HG03432 (cell line): ENCODE results near the gene ING1.

Experiments used
- ATAC-seq: cut with Tn5 transposase; IDR thresholded peaks from one replicate; pipeline ENCODE4 v1.9.1; 2021; ENCODE audit warnings: mild to moderate bottlenecking, moderate library complexity; ENCODE audit not compliant: unreplicated experiment

ING1 gene

DNA sequence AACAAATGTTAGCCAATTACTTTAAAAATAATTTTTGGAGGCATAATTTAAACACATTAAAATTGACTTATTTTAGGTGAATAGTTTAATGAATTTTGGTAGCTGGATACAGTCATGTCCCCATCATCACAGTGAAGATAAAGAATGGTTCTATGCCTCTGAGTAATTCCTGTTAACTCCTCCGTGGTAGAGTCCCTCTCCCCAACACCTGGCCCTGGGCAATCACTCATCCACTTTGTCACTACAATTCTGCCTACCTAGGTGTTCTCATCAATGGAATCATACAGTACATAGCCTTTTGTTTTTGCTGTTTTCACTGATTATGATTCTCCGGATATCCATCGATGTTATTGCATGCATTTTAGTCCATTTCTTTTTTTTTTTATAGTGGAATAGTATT, 55.6 kb downstream of the ING1 start:
- ATAC-seq: no peak

DNA sequence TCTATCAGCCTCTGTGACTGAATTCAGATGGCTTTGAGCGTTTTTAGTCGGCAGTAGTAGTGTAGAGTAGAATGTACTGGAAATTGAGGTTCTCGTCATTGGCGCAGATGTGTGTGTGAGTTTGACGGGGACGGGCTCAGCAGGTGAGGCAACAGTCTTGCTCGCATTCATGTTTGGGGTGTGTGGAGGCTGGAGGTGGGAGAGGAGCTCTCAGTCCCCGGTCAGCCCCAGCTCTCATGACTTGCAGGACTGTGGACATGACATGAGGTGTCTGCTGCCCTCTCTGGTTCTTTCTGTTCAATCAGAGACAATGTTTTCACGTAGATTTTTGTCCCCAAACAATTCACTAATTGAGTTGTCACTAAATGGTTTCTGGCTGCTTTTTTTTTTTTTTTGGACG, 57.2 kb downstream of the ING1 start:
- no peak for ATAC-seq

- no peak for ATAC-seq
Observed at GRCh38 chr13:110771194-110771593, 57.7 kb downstream of the ING1 start.

DNA sequence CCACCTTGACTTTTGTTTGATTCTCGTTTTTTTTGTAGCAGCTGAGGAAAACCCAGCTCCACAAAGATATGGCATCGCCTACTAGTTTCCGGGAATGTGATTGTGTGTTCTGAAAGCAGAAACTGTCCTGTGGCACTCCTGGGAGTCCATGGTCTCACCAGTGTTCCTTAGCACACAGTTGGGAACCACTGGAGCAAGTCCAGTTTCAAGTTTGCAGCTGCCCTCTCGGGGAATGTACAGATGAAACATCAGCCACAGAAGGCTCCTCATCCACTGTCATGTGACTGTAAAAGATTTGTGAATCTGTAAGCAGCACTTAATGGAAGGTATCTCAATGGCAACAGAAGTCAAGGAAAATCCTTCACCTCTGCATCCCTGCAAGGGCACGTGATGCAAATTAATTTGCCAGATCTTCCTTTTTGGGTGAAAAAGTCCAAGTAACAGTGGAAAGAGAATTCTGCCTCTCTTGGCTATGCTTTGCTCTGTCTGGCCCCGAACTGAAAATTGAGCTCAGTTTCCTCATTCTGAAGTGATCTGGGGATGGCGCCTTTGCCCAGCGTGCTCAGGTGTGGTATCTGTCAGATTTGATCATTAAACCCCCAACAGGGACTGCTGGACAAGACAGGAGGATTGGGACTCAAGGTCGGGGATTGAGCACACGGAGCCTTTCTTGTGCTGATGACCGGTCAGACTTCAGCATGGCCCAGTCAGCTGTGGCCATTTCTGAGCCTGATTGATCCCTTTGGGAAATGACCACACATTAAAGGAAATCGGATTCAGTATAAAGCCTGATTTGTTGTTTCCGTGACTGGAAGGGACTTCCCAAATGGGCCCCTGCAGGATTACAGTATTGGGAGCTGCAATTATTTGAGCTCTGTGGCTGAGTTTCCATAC, 58.8 kb downstream of the ING1 start:
- no peak for ATAC-seq
